ENCODE results near the gene GALNT10. TPM values are rescaled to one million over a fixed set of nuclear protein-coding genes. Genes with fewer than 3 reads are reported as not detected.

GALNT10 gene
- polyA plus RNA-seq, 1 donor (not counting 4 experiments of a cell fraction or from before 2014, with no cell fraction given), result 17.9 TPM

DNA sequence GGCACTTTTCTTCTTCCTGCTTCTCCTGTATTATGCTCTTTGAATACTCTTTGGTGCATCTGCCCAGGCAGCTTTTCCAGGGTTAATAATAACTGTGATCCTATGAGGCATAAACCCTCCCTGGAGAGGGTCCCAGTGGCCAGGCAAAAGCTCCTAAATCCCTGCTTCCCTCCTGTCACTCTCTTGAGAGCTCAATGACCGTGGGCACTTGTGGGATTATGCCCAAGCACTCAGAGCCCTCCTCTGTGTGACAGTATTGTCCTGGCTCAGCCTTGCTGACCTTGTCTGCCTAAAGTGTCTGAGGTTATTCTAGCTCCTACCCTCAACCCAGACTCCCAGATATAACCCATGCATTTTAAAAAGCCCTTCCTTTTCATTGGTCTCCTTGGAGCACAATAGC, 51.9 kb downstream of the GALNT10 start:
- H3K4me2 ChIP-seq (ENCODE audit: control insufficient read depth, extremely low read depth, insufficient read depth, low read depth, low read length), result no peak overlapping the region
- FAIRE-seq (no peak), DNase-seq (ENCODE audit: low read depth, low spot score) (no peak)
- TF ChIP-seq, protein P1, sequence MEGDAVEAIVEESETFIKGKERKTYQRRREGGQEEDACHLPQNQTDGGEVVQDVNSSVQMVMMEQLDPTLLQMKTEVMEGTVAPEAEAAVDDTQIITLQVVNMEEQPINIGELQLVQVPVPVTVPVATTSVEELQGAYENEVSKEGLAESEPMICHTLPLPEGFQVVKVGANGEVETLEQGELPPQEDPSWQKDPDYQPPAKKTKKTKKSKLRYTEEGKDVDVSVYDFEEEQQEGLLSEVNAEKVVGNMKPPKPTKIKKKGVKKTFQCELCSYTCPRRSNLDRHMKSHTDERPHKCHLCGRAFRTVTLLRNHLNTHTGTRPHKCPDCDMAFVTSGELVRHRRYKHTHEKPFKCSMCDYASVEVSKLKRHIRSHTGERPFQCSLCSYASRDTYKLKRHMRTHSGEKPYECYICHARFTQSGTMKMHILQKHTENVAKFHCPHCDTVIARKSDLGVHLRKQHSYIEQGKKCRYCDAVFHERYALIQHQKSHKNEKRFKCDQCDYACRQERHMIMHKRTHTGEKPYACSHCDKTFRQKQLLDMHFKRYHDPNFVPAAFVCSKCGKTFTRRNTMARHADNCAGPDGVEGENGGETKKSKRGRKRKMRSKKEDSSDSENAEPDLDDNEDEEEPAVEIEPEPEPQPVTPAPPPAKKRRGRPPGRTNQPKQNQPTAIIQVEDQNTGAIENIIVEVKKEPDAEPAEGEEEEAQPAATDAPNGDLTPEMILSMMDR (optimal IDR thresholded peaks at IDR 0.05 in 1 of 3, IDR thresholded peaks at IDR 0.05 in 1 of 3, conservative IDR thresholded peaks at IDR 0.05 in 1 of 3; ENCODE audit: extremely low read depth in 1 of 3, insufficient read depth in 2 of 3, low read length in 3 of 3), result no peak
- TF ChIP-seq EZH2 (IDR thresholded peaks at IDR 0.05; ENCODE audit: low read length), result no peak
- no peaks in the 10 kb centered on the region for H3K9me3 ChIP-seq (ENCODE audit: control insufficient read depth, low read depth, low read length)
- H3K79me2 ChIP-seq (ENCODE audit: control insufficient read depth, insufficient read depth, low read length), result no peaks in the 10 kb centered on the region
- H3K27me3 ChIP-seq (ENCODE audit: control insufficient read depth, extremely low read depth, insufficient read depth, low read length), result no peaks in the 10 kb centered on the region
- no peaks in the 10 kb centered on the region for H4K20me1 ChIP-seq (ENCODE audit: control insufficient read depth, extremely low read depth, insufficient read depth, low read length)
- dilution Hi-C loops (cut with MboI; ENCODE audit: extremely low pct_ligation_motif_present, low sequenced_read_pairs), result no loop called here
- H3K4me1 ChIP-seq (ENCODE audit: control insufficient read depth, extremely low read depth, insufficient read depth, low read length), result no peaks in the 10 kb centered on the region
- H3K36me3 ChIP-seq (ENCODE audit: control insufficient read depth in 2 of 2, extremely low read depth in 1 of 2, insufficient read depth in 2 of 2, low read length in 2 of 2), result no peaks in the 10 kb centered on the region
- no peak overlapping the region for H3K9ac ChIP-seq (ENCODE audit: control insufficient read depth, extremely low read depth, insufficient read depth, low read length)
- H3K27ac ChIP-seq (ENCODE audit: control insufficient read depth, insufficient read depth, low read length), result no peak overlapping the region
- H3K9me1 ChIP-seq (ENCODE audit: control insufficient read depth, extremely low read depth, insufficient read depth, low read length), result no peaks in the 10 kb centered on the region
- no peak overlapping the region for H2AFZ ChIP-seq (ENCODE audit: control insufficient read depth, low read length)
- H3K4me3 ChIP-seq (ENCODE audit: control insufficient read depth in 2 of 3, extremely low read depth in 1 of 3, insufficient read depth in 2 of 3, low read depth in 1 of 3, low read length in 3 of 3), result no peak overlapping the region

DNA sequence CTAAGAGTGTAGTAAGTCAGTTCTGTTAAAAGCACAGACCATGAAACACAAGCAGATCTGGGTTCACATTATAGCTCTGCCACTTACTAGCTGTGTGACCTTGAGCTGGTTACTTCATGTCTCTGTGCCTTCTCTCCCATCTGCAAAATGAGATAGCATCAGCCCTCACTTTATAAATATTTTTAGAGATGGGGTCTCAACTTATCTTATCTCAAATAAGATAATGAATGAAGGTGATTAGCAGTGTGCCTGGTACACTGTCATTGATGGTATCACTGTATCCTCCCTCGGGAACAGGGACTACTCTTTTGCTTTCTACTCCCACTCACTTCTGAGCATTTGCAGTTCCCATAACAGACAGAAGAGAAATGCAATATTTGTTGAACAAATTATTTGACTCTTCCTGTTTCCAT, 52.4 kb downstream of the GALNT10 start:
- dilution Hi-C loops (cut with MboI; ENCODE audit: extremely low pct_ligation_motif_present, low sequenced_read_pairs), result no loop called here

More for the DNA sequence above, 52.4 kb downstream of the GALNT10 start:
- H3K36me3 ChIP-seq (ENCODE audit: control insufficient read depth in 2 of 2, extremely low read depth in 1 of 2, insufficient read depth in 2 of 2, low read length in 2 of 2), result no peaks in the 10 kb centered on the region
- H3K9ac ChIP-seq (ENCODE audit: control insufficient read depth, extremely low read depth, insufficient read depth, low read length), result no peak overlapping the region
- H3K27me3 ChIP-seq (ENCODE audit: control insufficient read depth, extremely low read depth, insufficient read depth, low read length), result no peaks in the 10 kb centered on the region
- H3K4me2 ChIP-seq (ENCODE audit: control insufficient read depth, extremely low read depth, insufficient read depth, low read depth, low read length), result no peak overlapping the region
- H4K20me1 ChIP-seq (ENCODE audit: control insufficient read depth, extremely low read depth, insufficient read depth, low read length), result no peaks in the 10 kb centered on the region
- no peak overlapping the region for H3K27ac ChIP-seq (ENCODE audit: control insufficient read depth, insufficient read depth, low read length)
- H2AFZ ChIP-seq (ENCODE audit: control insufficient read depth, low read length), result no peak overlapping the region
- FAIRE-seq, result no peak
- no peak overlapping the region for H3K4me3 ChIP-seq (ENCODE audit: control insufficient read depth in 2 of 3, extremely low read depth in 1 of 3, insufficient read depth in 2 of 3, low read depth in 1 of 3, low read length in 3 of 3)
- no peaks in the 10 kb centered on the region for H3K9me1 ChIP-seq (ENCODE audit: control insufficient read depth, extremely low read depth, insufficient read depth, low read length)
- TF ChIP-seq, protein P1 (optimal IDR thresholded peaks at IDR 0.05 in 1 of 3, IDR thresholded peaks at IDR 0.05 in 1 of 3, conservative IDR thresholded peaks at IDR 0.05 in 1 of 3; ENCODE audit: extremely low read depth in 1 of 3, insufficient read depth in 2 of 3, low read length in 3 of 3), result no peak
- no peak for TF ChIP-seq EZH2 (IDR thresholded peaks at IDR 0.05; ENCODE audit: low read length)
- no peak for DNase-seq (ENCODE audit: low read depth, low spot score)
- no peaks in the 10 kb centered on the region for H3K4me1 ChIP-seq (ENCODE audit: control insufficient read depth, extremely low read depth, insufficient read depth, low read length)
- H3K9me3 ChIP-seq (ENCODE audit: control insufficient read depth, low read depth, low read length), result no peaks in the 10 kb centered on the region
- no peaks in the 10 kb centered on the region for H3K79me2 ChIP-seq (ENCODE audit: control insufficient read depth, insufficient read depth, low read length)

Data from keratinocyte (primary cell).